BJ (cell line): ENCODE data around the gene LORICRIN. TPM values are rescaled to one million over a fixed set of nuclear protein-coding genes. Genes with fewer than 3 reads are reported as not detected.
"Not testable (repeated sequence)": the region's sequence is repeated elsewhere in the genome, so short reads cannot be mapped to it uniquely, and the experiment has no call there.

Experiments
- CTCF ChIA-PET: fragments of 350-600 bp; formaldehyde crosslinking; extraction: SDS; loops from one replicate; lab custom pipeline; 2021; ENCODE audit warnings: antibody characterized with exemption, inconsistent platforms; lab: Yijun Ruan, JAX
- POLR2A ChIA-PET: fragments of 300-600 bp; sonication (Branson Sonifier 250); formaldehyde crosslinking; extraction: SDS; loops from one replicate; lab custom pipeline; 2021; ENCODE audit warnings: antibody characterized with exemption; lab: Charles Lee
- DNase-seq: peaks from one replicate; pipeline ENCODE4 v3.0.0-alpha.2; 2011; ENCODE audit warnings: low read depth
- H3K27me3 ChIP-seq: 2 replicates; pipeline ENCODE4 v1.6.0; 2011; ENCODE audit warnings: low read length; ENCODE audit not compliant: control insufficient read depth, insufficient read depth
- H3K36me3 ChIP-seq: 2 replicates; pipeline ENCODE4 v1.5.1; 2011; ENCODE audit warnings: low read length; ENCODE audit not compliant: control insufficient read depth, insufficient read depth
- H3K4me3 ChIP-seq: 2 replicates; pipeline ENCODE4 v1.5.1; 2011; ENCODE audit warnings: low read depth, mild to moderate bottlenecking, control low read depth, low read length
- CTCF ChIP-seq: IDR thresholded peaks from 2 replicates; pipeline ENCODE4 v1.5.1; 2011; ENCODE audit warnings: low read depth, mild to moderate bottlenecking, control low read depth, inconsistent platforms, low read length, moderate library complexity; ENCODE audit not compliant: insufficient read depth
- polyA plus RNA-seq: library from polyadenylated mRNA; depleted of rRNA; stranded (reverse); fragments of >200 nt; gene quantifications from 2 replicates; pipeline ENCODE4 v1.2.3, GENCODE V29; 2011

LORICRIN gene
- polyA plus RNA-seq, 1 experiment = not detected

GRCh38 chr1:153217744-153218416 is 41.6 kb upstream of the LORICRIN start:
- TF ChIP-seq CTCF = no peak
- Histone ChIP-seq H3K36me3 (no peaks in the 10 kb centered on the region), H3K27me3 (peaks cover 2% of the 10 kb centered on the region; the same call in 1 of the 2 replicates), H3K4me3 (no peak overlapping the region)
- no peak for DNase-seq
- ChIA-PET CTCF (no interaction called here), POLR2A (no interaction called here)

- Histone ChIP-seq H3K4me3 (no peak overlapping the region), H3K36me3 (no peaks in the 10 kb centered on the region), H3K27me3 (peaks cover 5% of the 10 kb centered on the region)
- ChIA-PET CTCF (interaction anchor here (0.8 to 2.2 kb wide), 3 partner anchors 8 to 350 kb away, joined by 3 to 7 read pairs (median 7); no protein-coding TSS in a partner anchor), POLR2A (no interaction called here)
- DNase-seq = no peak
- TF ChIP-seq CTCF = no peak
These were observed 38.7 kb upstream of the LORICRIN start for GRCh38 chr1:153220606-153221303.

- DNase-seq, H3K27me3 ChIP-seq, POLR2A ChIA-PET, H3K4me3 ChIP-seq, H3K36me3 ChIP-seq: not testable (repeated sequence)
- TF ChIP-seq CTCF = peak; percentile 70
- CTCF ChIA-PET = interaction anchor here (0.6 to 2.2 kb wide), 4 partner anchors 10 to 353 kb away, joined by 3 to 7 read pairs (median 5); no protein-coding TSS in a partner anchor
These were observed 36.2 kb upstream of the LORICRIN start for GRCh38 chr1:153223040-153223891.

GRCh38 chr1:153227810-153228209 is 31.7 kb upstream of the LORICRIN start:
- H3K4me3 ChIP-seq = no peak overlapping the region
- POLR2A ChIA-PET = no interaction called here
- no peak for DNase-seq
- TF ChIP-seq CTCF = no peak
- H3K27me3 ChIP-seq = peaks cover 3% of the 10 kb centered on the region
- CTCF ChIA-PET = interaction anchor here (0.7 to 1.3 kb wide), 3 partner anchors 18 to 35 kb away, joined by 3 to 4 read pairs (median 3); no protein-coding TSS in a partner anchor
- H3K36me3 ChIP-seq = no peaks in the 10 kb centered on the region
